ENCODE data around the gene GRB2. TPM values are rescaled to one million over a fixed set of nuclear protein-coding genes. Genes with fewer than 3 reads are reported as not detected.

GRB2 gene
- total RNA-seq, 1 experiment from 2014 or later: 115 TPM

DNA sequence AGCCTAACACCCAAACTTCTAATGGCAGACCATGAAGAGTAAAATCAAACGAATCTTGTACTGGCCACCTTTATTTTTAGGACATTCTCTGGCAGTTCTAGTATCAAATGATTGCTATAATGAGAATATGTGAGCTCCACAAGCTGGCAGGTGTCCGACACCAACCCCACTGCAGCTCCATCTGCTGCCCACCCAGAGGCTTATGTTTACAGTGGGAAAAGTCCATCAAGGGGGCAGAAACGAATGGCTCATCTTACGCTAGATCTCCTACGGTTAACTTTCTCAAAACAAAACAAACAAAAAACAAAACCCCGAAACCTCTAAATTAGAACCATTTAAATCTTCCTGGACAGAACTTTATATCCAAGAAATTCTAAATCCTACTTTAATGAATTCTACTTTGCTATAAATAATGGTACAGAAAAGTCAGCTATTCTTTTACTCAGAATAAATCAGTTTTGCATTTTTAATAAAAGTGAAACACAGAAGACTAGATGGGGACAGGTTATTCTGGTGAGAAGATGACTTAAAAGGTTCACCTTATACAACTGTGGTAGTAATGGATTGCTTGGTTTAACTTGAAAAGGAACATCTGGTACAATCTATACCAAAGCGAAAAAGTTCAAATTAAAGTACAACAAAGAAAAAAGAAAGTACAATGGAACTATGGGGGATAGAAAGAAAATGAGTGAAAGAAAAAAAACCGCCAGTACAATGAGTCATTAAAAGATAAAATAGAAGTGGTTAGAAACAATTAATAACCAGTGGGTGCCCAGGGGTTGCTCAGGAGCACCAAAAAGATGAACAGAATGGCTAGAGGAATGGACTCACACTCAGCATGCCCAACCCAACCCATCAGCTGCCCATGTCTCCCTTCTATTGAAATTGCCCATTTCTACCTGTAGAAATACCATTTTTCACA lies 40.2 kb downstream of the GRB2 start:
- DNase-seq: no peak
- H3K4me1 Mint-ChIP-seq (ENCODE audit: low read depth, unreplicated experiment): peaks cover 17% of the 10 kb centered on the region
- no peaks in the 10 kb centered on the region for H3K27me3 ChIP-seq (replicated peaks; ENCODE audit: control insufficient read depth, insufficient read depth, low read length)
- H3K27ac Mint-ChIP-seq (ENCODE audit: unreplicated experiment): no peak overlapping the region
- H3K36me3 Mint-ChIP-seq (ENCODE audit: insufficient read depth, unreplicated experiment): peaks cover 17% of the 10 kb centered on the region
- H3K9me3 ChIP-seq: no peaks in the 10 kb centered on the region
- no peak overlapping the region for H3K4me3 Mint-ChIP-seq (ENCODE audit: unreplicated experiment)
- no peaks in the 10 kb centered on the region for H3K27me3 Mint-ChIP-seq (ENCODE audit: insufficient read depth, unreplicated experiment)
- CTCF ChIA-PET: interaction anchor here (1.1 kb wide), 1 partner anchor 15 kb away, joined by 4 read pairs; no protein-coding TSS in a partner anchor
- peaks cover 3% of the 10 kb centered on the region; the same call in 1 of the 2 replicates for H3K4me1 ChIP-seq
- no TSS peak for BruUV-seq (replicated peaks)
- no peaks in the 10 kb centered on the region for H3K9me3 Mint-ChIP-seq (ENCODE audit: unreplicated experiment)
- POLR2A ChIA-PET: interaction anchor here (0.5 kb wide), 1 partner anchor 48 kb away, joined by 3 read pairs; no protein-coding TSS in a partner anchor
- no peak overlapping the region for H3K4me3 ChIP-seq (ENCODE audit: low read depth, low read length)
- intact Hi-C loops (cut with micrococcal nuclease; ENCODE audit: unreplicated experiment): no loop called here
- no peaks in the 10 kb centered on the region; the same call in 1 of the 2 replicates for H3K36me3 ChIP-seq (ENCODE audit: control insufficient read depth, insufficient read depth, low read length)
- TF ChIP-seq, protein P1, sequence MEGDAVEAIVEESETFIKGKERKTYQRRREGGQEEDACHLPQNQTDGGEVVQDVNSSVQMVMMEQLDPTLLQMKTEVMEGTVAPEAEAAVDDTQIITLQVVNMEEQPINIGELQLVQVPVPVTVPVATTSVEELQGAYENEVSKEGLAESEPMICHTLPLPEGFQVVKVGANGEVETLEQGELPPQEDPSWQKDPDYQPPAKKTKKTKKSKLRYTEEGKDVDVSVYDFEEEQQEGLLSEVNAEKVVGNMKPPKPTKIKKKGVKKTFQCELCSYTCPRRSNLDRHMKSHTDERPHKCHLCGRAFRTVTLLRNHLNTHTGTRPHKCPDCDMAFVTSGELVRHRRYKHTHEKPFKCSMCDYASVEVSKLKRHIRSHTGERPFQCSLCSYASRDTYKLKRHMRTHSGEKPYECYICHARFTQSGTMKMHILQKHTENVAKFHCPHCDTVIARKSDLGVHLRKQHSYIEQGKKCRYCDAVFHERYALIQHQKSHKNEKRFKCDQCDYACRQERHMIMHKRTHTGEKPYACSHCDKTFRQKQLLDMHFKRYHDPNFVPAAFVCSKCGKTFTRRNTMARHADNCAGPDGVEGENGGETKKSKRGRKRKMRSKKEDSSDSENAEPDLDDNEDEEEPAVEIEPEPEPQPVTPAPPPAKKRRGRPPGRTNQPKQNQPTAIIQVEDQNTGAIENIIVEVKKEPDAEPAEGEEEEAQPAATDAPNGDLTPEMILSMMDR (IDR thresholded peaks at IDR 0.05; ENCODE audit: insufficient read depth in 1 of 2, low read depth in 1 of 2, low read length in 1 of 2, severe bottlenecking in 1 of 2, unreplicated experiment in 1 of 2): no peak

DNA sequence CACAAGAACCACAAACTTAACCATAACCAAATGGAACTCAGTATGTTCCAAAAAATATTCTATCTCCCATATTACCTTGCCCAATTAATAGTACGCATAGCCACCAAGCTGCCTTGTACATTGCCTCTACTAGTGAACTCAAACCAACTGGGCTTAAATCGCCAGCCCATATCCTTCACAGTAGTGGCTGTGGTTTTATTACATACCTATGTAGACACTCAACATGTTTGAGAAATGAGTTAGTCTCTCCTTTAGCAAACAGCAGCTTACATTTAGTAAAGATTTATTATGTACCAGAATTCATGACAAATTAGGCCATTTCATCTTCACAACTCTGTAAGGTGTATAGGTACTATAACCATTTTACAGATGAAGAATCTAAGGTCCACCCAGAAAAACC lies 41.4 kb downstream of the GRB2 start:
- BruUV-seq (replicated peaks): no TSS peak
- H3K4me1 ChIP-seq: peaks cover 3% of the 10 kb centered on the region; the same call in 1 of the 2 replicates
- no peaks in the 10 kb centered on the region; the same call in 1 of the 2 replicates for H3K36me3 ChIP-seq (ENCODE audit: control insufficient read depth, insufficient read depth, low read length)
- TF ChIP-seq, protein P1 (IDR thresholded peaks at IDR 0.05; ENCODE audit: insufficient read depth in 1 of 2, low read depth in 1 of 2, low read length in 1 of 2, severe bottlenecking in 1 of 2, unreplicated experiment in 1 of 2): no peak
- H3K36me3 Mint-ChIP-seq (ENCODE audit: insufficient read depth, unreplicated experiment): peaks cover 13% of the 10 kb centered on the region
- H3K4me1 Mint-ChIP-seq (ENCODE audit: low read depth, unreplicated experiment): peaks cover 17% of the 10 kb centered on the region
- H3K27ac Mint-ChIP-seq (ENCODE audit: unreplicated experiment): no peak overlapping the region
- no peak overlapping the region for H3K4me3 Mint-ChIP-seq (ENCODE audit: unreplicated experiment)
- H3K4me3 ChIP-seq (ENCODE audit: low read depth, low read length): no peak overlapping the region
- ChIA-PET POLR2A (no interaction called here), CTCF (interaction anchor here (0.6 to 1.1 kb wide), 2 partner anchors 14 to 140 kb away, joined by 4 to 6 read pairs; no protein-coding TSS in a partner anchor)
- DNase-seq: no peak
- no peaks in the 10 kb centered on the region for H3K27me3 Mint-ChIP-seq (ENCODE audit: insufficient read depth, unreplicated experiment)
- intact Hi-C loops (cut with micrococcal nuclease; ENCODE audit: unreplicated experiment): no loop called here
- no peaks in the 10 kb centered on the region for H3K9me3 Mint-ChIP-seq (ENCODE audit: unreplicated experiment)
- H3K9me3 ChIP-seq: no peaks in the 10 kb centered on the region
- H3K27me3 ChIP-seq (replicated peaks; ENCODE audit: control insufficient read depth, insufficient read depth, low read length): no peaks in the 10 kb centered on the region

DNA sequence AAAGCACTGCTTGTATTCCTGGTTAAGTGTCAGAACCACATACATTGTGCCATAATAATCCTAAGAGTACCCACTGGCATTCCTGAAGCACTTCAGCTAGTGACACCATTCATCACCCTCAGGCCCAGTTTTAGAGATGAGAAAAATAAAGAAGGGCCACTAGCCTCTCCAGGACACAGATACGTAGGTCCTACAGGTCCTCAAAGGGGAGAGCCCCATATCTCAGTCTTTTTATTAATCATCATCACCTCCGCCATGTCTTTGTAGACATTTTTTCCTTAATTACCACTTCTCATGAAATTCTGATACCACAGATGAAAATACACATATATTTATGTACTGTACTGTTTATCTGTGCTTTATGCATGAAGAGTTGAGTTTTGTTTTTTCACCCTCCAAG lies 43.5 kb downstream of the GRB2 start:
- CTCF ChIA-PET: no interaction called here
- POLR2A ChIA-PET: interaction anchor here (1.1 kb wide), 1 partner anchor 31 kb away, joined by 3 read pairs; no protein-coding TSS in a partner anchor
- H3K4me3 ChIP-seq (ENCODE audit: low read depth, low read length): no peak overlapping the region
- no peaks in the 10 kb centered on the region for H3K36me3 ChIP-seq (ENCODE audit: control insufficient read depth, insufficient read depth, low read length)
- peaks cover 3% of the 10 kb centered on the region; the same call in 1 of the 2 replicates for H3K4me1 ChIP-seq
- no peaks in the 10 kb centered on the region for H3K27me3 ChIP-seq (replicated peaks; ENCODE audit: control insufficient read depth, insufficient read depth, low read length)
- Mint-ChIP-seq H3K27me3 (ENCODE audit: insufficient read depth, unreplicated experiment) (no peaks in the 10 kb centered on the region), H3K9me3 (ENCODE audit: unreplicated experiment) (no peaks in the 10 kb centered on the region), H3K4me3 (ENCODE audit: unreplicated experiment) (no peak overlapping the region), H3K27ac (ENCODE audit: unreplicated experiment) (no peak overlapping the region), H3K36me3 (ENCODE audit: insufficient read depth, unreplicated experiment) (peaks cover 8% of the 10 kb centered on the region), H3K4me1 (ENCODE audit: low read depth, unreplicated experiment) (peaks cover 18% of the 10 kb centered on the region)
- TF ChIP-seq, protein P1 (IDR thresholded peaks at IDR 0.05; ENCODE audit: insufficient read depth in 1 of 2, low read depth in 1 of 2, low read length in 1 of 2, severe bottlenecking in 1 of 2, unreplicated experiment in 1 of 2): no peak
- DNase-seq: no peak
- no peaks in the 10 kb centered on the region for H3K9me3 ChIP-seq
- intact Hi-C loops (cut with micrococcal nuclease; ENCODE audit: unreplicated experiment): no loop called here
- no TSS peak for BruUV-seq (replicated peaks)
